Mesenchymal stem cell (in vitro differentiated cells and primary cell): ENCODE measurements around the gene HEYL.

Source experiments
- DNase-seq: peaks from one replicate; pipeline ENCODE4 v3.0.0-alpha.2; 2013
- H2AFZ ChIP-seq: one replicate; pipeline ENCODE4 v1.6.1; 2013; ENCODE audit warnings: low read depth, mild to moderate bottlenecking, control low read depth, inconsistent platforms, low read length, moderate library complexity
- H2AK5ac ChIP-seq: 2 replicates; pipeline ENCODE4 v1.6.1; 2013; ENCODE audit warnings: low read length, moderate library complexity, mild to moderate bottlenecking, inconsistent platforms; ENCODE audit not compliant: severe bottlenecking
- H2BK120ac ChIP-seq: one replicate; pipeline ENCODE4 v1.6.1; 2013; ENCODE audit warnings: low read depth, mild to moderate bottlenecking, inconsistent platforms, low read length, moderate library complexity
- H2BK12ac ChIP-seq, 2 experiments: one replicate each; pipeline ENCODE4 v1.6.1; 2013; ENCODE audit warnings: inconsistent platforms in 2 of 2, low read length in 2 of 2, mild to moderate bottlenecking in 2 of 2, moderate library complexity in 2 of 2, control low read depth in 1 of 2
- H2BK15ac ChIP-seq: one replicate; pipeline ENCODE4 v1.6.1; 2013; ENCODE audit warnings: mild to moderate bottlenecking, low read depth, inconsistent platforms; ENCODE audit not compliant: poor library complexity, severe bottlenecking
- H2BK5ac ChIP-seq: 2 replicates; pipeline ENCODE4 v1.6.1; 2013; ENCODE audit warnings: low read depth, mild to moderate bottlenecking, low read length, control low read depth, inconsistent platforms; ENCODE audit not compliant: poor library complexity, severe bottlenecking
- H3K14ac ChIP-seq, 2 experiments: one replicate each; pipeline ENCODE4 v1.6.1; 2013; ENCODE audit warnings: inconsistent platforms in 2 of 2, low read length in 2 of 2, control low read depth in 1 of 2, mild to moderate bottlenecking in 1 of 2, moderate library complexity in 1 of 2
- H3K18ac ChIP-seq, 2 experiments: one replicate each; pipeline ENCODE4 v1.6.1; 2013; ENCODE audit warnings: inconsistent platforms in 2 of 2, low read length in 2 of 2, control low read depth in 1 of 2, low read depth in 1 of 2, mild to moderate bottlenecking in 1 of 2
- H3K23ac ChIP-seq, 2 experiments: one replicate each; pipeline ENCODE4 v1.6.1; 2013; ENCODE audit warnings: inconsistent platforms in 2 of 2, low read length in 2 of 2, mild to moderate bottlenecking in 2 of 2, moderate library complexity in 2 of 2, control low read depth in 1 of 2
- H3K27ac ChIP-seq: 2 replicates; pipeline ENCODE4 v1.5.1; 2013; ENCODE audit warnings: mild to moderate bottlenecking, moderate library complexity, low read length, control low read depth, inconsistent platforms; ENCODE audit not compliant: poor library complexity, severe bottlenecking
- H3K27me3 ChIP-seq, 2 experiments: 2 replicates each; pipeline versions ENCODE4 v1.6.1 to v1.7.0; 2013; ENCODE audit warnings: low read length in 2 of 2, mild to moderate bottlenecking in 2 of 2, moderate library complexity in 2 of 2, control low read depth in 1 of 2, inconsistent platforms in 1 of 2; ENCODE audit not compliant: control insufficient read depth in 1 of 2, insufficient read depth in 1 of 2
- H3K36me3 ChIP-seq, 2 experiments: 2 replicates each; pipeline versions ENCODE4 v1.6.1 to v1.7.0; 2013; ENCODE audit warnings: low read length in 2 of 2, control low read depth in 1 of 2, inconsistent platforms in 1 of 2, low read depth in 1 of 2, mild to moderate bottlenecking in 1 of 2; ENCODE audit not compliant: insufficient read depth in 2 of 2, control insufficient read depth in 1 of 2
- H3K4ac ChIP-seq, 2 experiments: one replicate each; pipeline ENCODE4 v1.6.1; 2013; ENCODE audit warnings: inconsistent platforms in 2 of 2, low read length in 2 of 2, mild to moderate bottlenecking in 2 of 2, moderate library complexity in 2 of 2, control low read depth in 1 of 2, low read depth in 1 of 2
- H3K4me1 ChIP-seq: 2 replicates; pipeline ENCODE4 v1.6.1; 2013; ENCODE audit warnings: low read depth, low read length, control low read depth; ENCODE audit not compliant: control insufficient read depth, insufficient read depth
- H3K4me2 ChIP-seq: 2 replicates; pipeline ENCODE4 v1.6.1; 2013; ENCODE audit warnings: low read length, mild to moderate bottlenecking, inconsistent platforms; ENCODE audit not compliant: poor library complexity, severe bottlenecking
- H3K4me3 ChIP-seq, 2 experiments: 2 replicates each; pipeline versions ENCODE4 v1.5.1 to v1.7.0; 2013; ENCODE audit warnings: low read length in 2 of 2, mild to moderate bottlenecking in 2 of 2, control low read depth in 1 of 2, low read depth in 1 of 2; ENCODE audit not compliant: insufficient read depth in 1 of 2
- H3K79me1 ChIP-seq: replicated peaks from 2 replicates; pipeline ENCODE4 v1.6.1; 2013; ENCODE audit warnings: mild to moderate bottlenecking, control low read depth, low read length, inconsistent platforms; ENCODE audit not compliant: poor library complexity, severe bottlenecking
- H3K9ac ChIP-seq: 2 replicates; pipeline ENCODE4 v1.7.0; 2013; ENCODE audit warnings: mild to moderate bottlenecking, low read length, moderate library complexity
- H3K9me3 ChIP-seq: 2 replicates; pipeline ENCODE4 v1.7.0; 2013; ENCODE audit warnings: mild to moderate bottlenecking, low read length; ENCODE audit not compliant: control insufficient read depth
- H4K8ac ChIP-seq: one replicate; pipeline ENCODE4 v1.6.1; 2013; ENCODE audit warnings: inconsistent platforms, mild to moderate bottlenecking, low read length, moderate library complexity
- H4K91ac ChIP-seq: one replicate; pipeline ENCODE4 v1.6.1; 2013; ENCODE audit warnings: mild to moderate bottlenecking, low read length, inconsistent platforms
- WGBS: methylation state at CpG from one replicate; pipeline ENCODE4 v1.1.7; 2013; ENCODE audit warnings: mixed read lengths; 5-methylcytosine and 5-hydroxymethylcytosine counted together

HEYL gene

GRCh38 chr1:39681294-39681693 lies 41.9 kb upstream of the HEYL start:
- no peak for DNase-seq
- Histone ChIP-seq H3K4me1 (no peaks in the 10 kb centered on the region), H3K27ac (no peak overlapping the region), H4K91ac (no peak overlapping the region), H3K79me1 (no peaks in the 10 kb centered on the region), H3K4me2 (no peak overlapping the region), H3K9ac (no peak overlapping the region), H4K8ac (no peak overlapping the region), H3K14ac (no peak overlapping the region), H2BK12ac (no peak overlapping the region), H2AFZ (no peak overlapping the region), H3K4me3 (no peak overlapping the region), H2BK15ac (no peak overlapping the region), H2BK5ac (no peak overlapping the region), H3K9me3 (no peaks in the 10 kb centered on the region), H2AK5ac (no peak overlapping the region), H3K27me3 (peaks cover 77 to 79% of the 10 kb centered on the region in 2 experiments), H3K4ac (no peak overlapping the region), H2BK120ac (no peak overlapping the region), H3K18ac (no peak overlapping the region), H3K23ac (no peak overlapping the region), H3K36me3 (no peaks in the 10 kb centered on the region)
- 86% methylated on average over 2 of the region's 3 CpGs for WGBS

- Histone ChIP-seq H3K4ac (no peak overlapping the region), H3K14ac (no peak overlapping the region), H3K4me2 (no peak overlapping the region), H3K23ac (no peak overlapping the region), H3K9ac (no peak overlapping the region), H3K4me3 (no peak overlapping the region), H2BK12ac (no peak overlapping the region), H3K27ac (no peak overlapping the region), H4K91ac (no peak overlapping the region), H3K18ac (no peak overlapping the region), H3K79me1 (no peaks in the 10 kb centered on the region), H3K36me3 (no peaks in the 10 kb centered on the region), H2AK5ac (no peak overlapping the region), H2BK120ac (no peak overlapping the region), H3K9me3 (no peaks in the 10 kb centered on the region), H2AFZ (no peak overlapping the region), H2BK5ac (no peak overlapping the region), H3K27me3 (peaks cover 73 to 77% of the 10 kb centered on the region in 2 experiments), H4K8ac (no peak overlapping the region), H3K4me1 (no peaks in the 10 kb centered on the region), H2BK15ac (no peak overlapping the region)
- DNase-seq: no peak
- 85% methylated on average over 4 of the region's 4 CpGs for WGBS
Measured at GRCh38 chr1:39680751-39681150, 41.3 kb upstream of the HEYL start.

GRCh38 chr1:39679821-39680220 lies 40.4 kb upstream of the HEYL start:
- WGBS: 50% methylated on average over 2 of the region's 2 CpGs

GRCh38 chr1:39678889-39679288 lies 39.4 kb upstream of the HEYL start:
- no peak overlapping the region for H3K18ac ChIP-seq
- no peak for DNase-seq
- peaks cover 73% of the 10 kb centered on the region in 2 experiments for H3K27me3 ChIP-seq
- no peak overlapping the region for H2BK5ac ChIP-seq
- H3K9ac ChIP-seq: no peak overlapping the region
- 86% methylated on average over 1 of the region's 2 CpGs for WGBS
- H3K23ac ChIP-seq: no peak overlapping the region
- H3K79me1 ChIP-seq: no peaks in the 10 kb centered on the region
- H2BK15ac ChIP-seq: no peak overlapping the region
- no peak overlapping the region for H2BK120ac ChIP-seq
- no peak overlapping the region for H3K4me3 ChIP-seq
- H4K8ac ChIP-seq: no peak overlapping the region
- no peaks in the 10 kb centered on the region for H3K36me3 ChIP-seq
- H3K14ac ChIP-seq: no peak overlapping the region
- H2AK5ac ChIP-seq: no peak overlapping the region
- no peaks in the 10 kb centered on the region for H3K4me1 ChIP-seq
- H3K4me2 ChIP-seq: no peak overlapping the region
- no peak overlapping the region for H3K27ac ChIP-seq
- H2BK12ac ChIP-seq: no peak overlapping the region
- peaks cover 3% of the 10 kb centered on the region for H3K9me3 ChIP-seq
- H2AFZ ChIP-seq: no peak overlapping the region
- no peak overlapping the region for H4K91ac ChIP-seq
- H3K4ac ChIP-seq: no peak overlapping the region

More at GRCh38 chr1:39679821-39680220, 40.4 kb upstream of the HEYL start:
- H3K18ac ChIP-seq: no peak overlapping the region
- no peak overlapping the region for H3K14ac ChIP-seq
- H2BK12ac ChIP-seq: no peak overlapping the region
- H3K4me1 ChIP-seq: no peaks in the 10 kb centered on the region
- H4K8ac ChIP-seq: no peak overlapping the region
- no peaks in the 10 kb centered on the region for H3K9me3 ChIP-seq
- H3K9ac ChIP-seq: no peak overlapping the region
- H2BK5ac ChIP-seq: no peak overlapping the region
- no peaks in the 10 kb centered on the region for H3K36me3 ChIP-seq
- no peak overlapping the region for H3K23ac ChIP-seq
- DNase-seq: no peak
- H4K91ac ChIP-seq: no peak overlapping the region
- no peak overlapping the region for H2AFZ ChIP-seq
- H2BK120ac ChIP-seq: no peak overlapping the region
- H2AK5ac ChIP-seq: no peak overlapping the region
- no peak overlapping the region for H3K4me3 ChIP-seq
- no peaks in the 10 kb centered on the region for H3K79me1 ChIP-seq
- H3K27me3 ChIP-seq: peaks cover 73% of the 10 kb centered on the region in 2 experiments
- H2BK15ac ChIP-seq: no peak overlapping the region
- H3K4me2 ChIP-seq: no peak overlapping the region
- H3K27ac ChIP-seq: no peak overlapping the region
- H3K4ac ChIP-seq: no peak overlapping the region
